HEK293 (cell line): ENCODE measurements around the gene INO80E.
"Not testable (repeated sequence)": the region's sequence is repeated elsewhere in the genome, so short reads cannot be mapped to it uniquely, and the experiment has no call there.

Experiments used
- CTCF ChIA-PET: fragments of 350-600 bp; formaldehyde crosslinking; extraction: SDS; loops from one replicate; lab custom pipeline; 2021; ENCODE audit warnings: antibody characterized with exemption; lab: Yijun Ruan, JAX
- POLR2A ChIA-PET: fragments of 300-600 bp; formaldehyde crosslinking; extraction: SDS; loops from one replicate; lab custom pipeline; 2020; ENCODE audit warnings: antibody characterized with exemption, inconsistent platforms; lab: Yijun Ruan, JAX
- H3K27ac ChIP-seq: fragments of 200-500 bp; sonication (Bioruptor generic); 2 replicates; pipeline ENCODE4 v1.5.1; 2014; ENCODE audit warnings: low read depth, low read length, control low read depth, inconsistent platforms; ENCODE audit errors: extremely low read depth
- H3K36me3 ChIP-seq, 2 experiments: fragments of 200-500 bp in 1 of 2; sonication (Bioruptor generic) in 1 of 2; 1 replicate in 1 of 2; 2 replicates in 1 of 2; pipeline ENCODE4 v1.5.1; 2014 to 2017; ENCODE audit warnings: inconsistent platforms in 2 of 2, low read length in 2 of 2; ENCODE audit not compliant: control insufficient read depth in 2 of 2, insufficient read depth in 1 of 2
- H3K4me1 ChIP-seq: fragments of 200-500 bp; sonication (Bioruptor generic); 2 replicates; pipeline ENCODE4 v1.5.1; 2014; ENCODE audit warnings: mild to moderate bottlenecking, low read length, inconsistent platforms; ENCODE audit not compliant: control insufficient read depth, insufficient read depth
- H3K4me3 ChIP-seq: 2 replicates; pipeline ENCODE4 v1.5.1; 2011; ENCODE audit warnings: low read depth, mild to moderate bottlenecking, control low read depth, low read length, moderate library complexity
- H3K9me3 ChIP-seq: fragments of 200-500 bp; sonication (Bioruptor generic); 2 replicates; pipeline ENCODE4 v1.5.1; 2014; ENCODE audit warnings: low read depth, low read length, inconsistent platforms; ENCODE audit not compliant: control insufficient read depth, insufficient read depth
- INSM2 ChIP-seq: fragments of 450-650 bp; formaldehyde crosslinking; IDR thresholded peaks from 2 replicates; pipeline ENCODE4 v1.5.1; 2016; ENCODE audit warnings: missing biosample characterization, missing genetic modification characterization
- KLF1 ChIP-seq: fragments of 450-650 bp; formaldehyde crosslinking; IDR thresholded peaks from 2 replicates; pipeline ENCODE4 v1.5.1; 2016; ENCODE audit warnings: missing biosample characterization, missing genetic modification characterization
- KLF7 ChIP-seq: fragments of 450-650 bp; formaldehyde crosslinking; IDR thresholded peaks from 2 replicates; pipeline ENCODE4 v1.5.1; 2016; ENCODE audit warnings: missing biosample characterization, missing genetic modification characterization, borderline replicate concordance
- PRDM4 ChIP-seq: fragments of 450-650 bp; formaldehyde crosslinking; IDR thresholded peaks from 2 replicates; pipeline ENCODE4 v1.5.1; 2017; ENCODE audit warnings: missing biosample characterization, missing genetic modification characterization
- SETDB1 ChIP-seq: IDR thresholded peaks from one replicate; pipeline ENCODE4 v1.6.1; 2017; ENCODE audit warnings: mild to moderate bottlenecking, low read length, moderate library complexity, mixed read lengths; ENCODE audit not compliant: insufficient read length
- ZBTB44 ChIP-seq: fragments of 450-650 bp; IDR thresholded peaks from 2 replicates; pipeline ENCODE4 v1.5.1; 2018; ENCODE audit warnings: missing biosample characterization, mild to moderate bottlenecking, missing genetic modification characterization
- ZBTB7A ChIP-seq: fragments of 450-650 bp; formaldehyde crosslinking; IDR thresholded peaks from 2 replicates; pipeline ENCODE4 v1.5.1; 2016; ENCODE audit warnings: low read depth, missing biosample characterization, missing genetic modification characterization
- ZIC2 ChIP-seq: fragments of 450-650 bp; formaldehyde crosslinking; IDR thresholded peaks from 2 replicates; pipeline ENCODE4 v1.5.1; 2016; ENCODE audit warnings: missing biosample characterization, missing genetic modification characterization
- ZNF362 ChIP-seq: fragments of 450-650 bp; formaldehyde crosslinking; IDR thresholded peaks from 2 replicates; pipeline ENCODE4 v1.5.1; 2016; ENCODE audit warnings: missing biosample characterization, missing genetic modification characterization
- ZNF366 ChIP-seq: fragments of 450-650 bp; formaldehyde crosslinking; conservative IDR thresholded peaks from 2 replicates; pipeline ENCODE4 v1.5.1; 2016; ENCODE audit warnings: missing biosample characterization, missing genetic modification characterization
- ZNF398 ChIP-seq: fragments of 450-650 bp; formaldehyde crosslinking; IDR thresholded peaks from 2 replicates; pipeline ENCODE4 v1.5.1; 2017; ENCODE audit warnings: missing biosample characterization, missing genetic modification characterization
- ZNF510 ChIP-seq: fragments of 450-650 bp; formaldehyde crosslinking; IDR thresholded peaks from 2 replicates; pipeline ENCODE4 v1.5.1; 2018; ENCODE audit warnings: mild to moderate bottlenecking, missing genetic modification characterization, missing biosample characterization; ENCODE audit not compliant: insufficient replicate concordance
- ZNF514 ChIP-seq: fragments of 450-650 bp; formaldehyde crosslinking; IDR thresholded peaks from 2 replicates; pipeline ENCODE4 v1.5.1; 2016; ENCODE audit warnings: missing biosample characterization, missing genetic modification characterization
- ZNF785 ChIP-seq: fragments of 450-650 bp; formaldehyde crosslinking; IDR thresholded peaks from 2 replicates; pipeline ENCODE4 v1.5.1; 2016; ENCODE audit warnings: missing biosample characterization, missing genetic modification characterization
- ZNF843 ChIP-seq: fragments of 450-650 bp; formaldehyde crosslinking; IDR thresholded peaks from 2 replicates; pipeline ENCODE4 v1.5.1; 2016; ENCODE audit warnings: missing biosample characterization, missing genetic modification characterization

Gene INO80E

GRCh38 chr16:30015450-30015849 is 19.4 kb downstream of the INO80E start:
- CTCF ChIA-PET, result interaction anchor here (1.2 kb wide), 1 partner anchor 167 kb away, joined by 6 read pairs; no protein-coding TSS in a partner anchor
- POLR2A ChIA-PET, result interaction anchor here (0.9 kb wide), 1 partner anchor 13 kb away, joined by 3 read pairs; no protein-coding TSS in a partner anchor

GRCh38 chr16:30016555-30017276 is 20.7 kb downstream of the INO80E start:
- POLR2A ChIA-PET, result no interaction called here

More at GRCh38 chr16:30015450-30015849, 19.4 kb downstream of the INO80E start:
- not testable (repeated sequence) for H3K36me3 ChIP-seq, H3K27ac ChIP-seq, H3K4me3 ChIP-seq, H3K9me3 ChIP-seq, H3K4me1 ChIP-seq
- TF ChIP-seq ZNF366 (tag by site-specific recombination), result peak; percentile 97

More at GRCh38 chr16:30016555-30017276, 20.7 kb downstream of the INO80E start:
- H3K4me3 ChIP-seq, result no peak overlapping the region
- H3K27ac ChIP-seq, result no peak overlapping the region
- no peaks in the 10 kb centered on the region for H3K4me1 ChIP-seq
- no peaks in the 10 kb centered on the region for H3K9me3 ChIP-seq
- no peaks in the 10 kb centered on the region for H3K36me3 ChIP-seq
- TF ChIP-seq ZNF843 (no peak), ZBTB44 (tag by site-specific recombination) (no peak), INSM2 (tag by site-specific recombination) (no peak), ZNF398 (tag by site-specific recombination) (no peak), ZNF514 (tag by site-specific recombination) (no peak), ZNF785 (tag by site-specific recombination) (no peak), PRDM4 (no peak), SETDB1 (no peak), ZNF362 (tag by site-specific recombination) (no peak), KLF1 (tag by site-specific recombination) (no peak), ZNF510 (tag by site-specific recombination) (no peak), ZBTB7A (tag by site-specific recombination) (no peak), ZIC2 (tag by site-specific recombination) (no peak), KLF7 (tag by site-specific recombination) (no peak)
- CTCF ChIA-PET, result interaction anchor here (0.6 to 4.8 kb wide), 5 partner anchors 15 to 647 kb away, joined by 3 to 34 read pairs (median 3); partner anchors contain the start of genes CD2BP2 and TLCD3B
